B cell (primary cell): Measurements from ENCODE around the gene BAK1.

Source experiments
- CTCF ChIP-seq: fragments of 200-600 bp; IDR thresholded peaks from one replicate; pipeline ENCODE4 v1.8.0; 2022; ENCODE audit warnings: antibody characterized with exemption, mild to moderate bottlenecking
- EZH2 ChIP-seq: IDR thresholded peaks from 2 replicates; pipeline ENCODE4 v1.6.1; 2012; ENCODE audit warnings: borderline replicate concordance, low read depth, mild to moderate bottlenecking, moderate library complexity, low read length; ENCODE audit not compliant: insufficient read depth, poor library complexity, severe bottlenecking

DNA sequence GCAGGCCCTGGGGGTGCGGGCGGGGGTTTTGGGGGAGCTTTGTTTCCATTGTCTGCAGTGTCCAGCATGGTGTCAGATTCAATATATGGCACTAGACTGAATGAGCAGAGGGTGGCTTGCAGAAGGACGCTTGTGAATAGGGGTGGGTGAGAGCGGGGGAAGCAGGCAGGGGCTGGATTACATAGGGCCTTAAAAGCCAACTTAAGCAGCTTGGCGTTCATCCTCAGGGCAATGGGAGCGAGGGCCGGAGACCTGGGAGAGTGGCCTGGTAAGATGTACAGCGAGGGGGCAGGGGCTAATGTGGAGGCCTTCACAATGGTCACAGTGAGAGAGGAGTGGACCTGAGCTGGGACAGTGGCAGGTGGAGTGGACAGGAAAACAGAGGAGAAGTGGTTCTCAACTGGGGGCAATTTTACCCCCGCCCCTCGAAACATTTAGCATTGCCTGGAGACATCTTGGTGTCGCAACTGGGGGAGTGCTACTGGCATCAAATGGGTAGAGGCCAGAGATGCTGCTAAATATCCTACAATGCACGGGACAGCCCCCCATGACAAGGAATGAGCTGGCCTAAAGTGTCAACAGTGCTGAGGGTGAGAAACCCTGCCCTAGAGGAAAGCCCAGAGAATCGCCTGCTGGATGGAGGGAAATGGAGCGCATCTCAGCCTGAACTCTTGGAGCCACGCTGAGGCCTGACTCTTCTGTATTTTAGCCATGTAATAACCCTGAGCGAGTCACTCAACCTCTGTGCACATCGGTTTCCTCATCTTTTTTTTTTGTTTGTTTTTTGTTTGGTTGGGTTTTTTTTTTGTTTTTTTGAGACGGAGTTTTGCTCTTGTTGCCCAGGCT is 15.1 kb upstream of the BAK1 start:
- TF ChIP-seq EZH2 (no peak), CTCF (no peak)
